H1 (cell line): ENCODE measurements around the gene GLIPR2. TPM values are rescaled to one million over a fixed set of nuclear protein-coding genes. Genes with fewer than 3 reads are reported as not detected.

ENCODE experiments used
- CBX8 ChIP-seq: fragments of 300-800, 300-1000 bp; sonication (generic); IDR thresholded peaks from 2 replicates; pipeline ENCODE4 v1.7.1; 2016; ENCODE audit warnings: low read depth, low read length, borderline replicate concordance
- CEBPB ChIP-seq: IDR thresholded peaks from 2 replicates; pipeline ENCODE4 v1.6.1; 2012; ENCODE audit warnings: low read depth, low read length
- EZH2 ChIP-seq: fragments of 200-600 bp; sonication (generic); IDR thresholded peaks from 2 replicates; pipeline ENCODE4 v1.7.1; 2012; ENCODE audit warnings: low read depth, mild to moderate bottlenecking, moderate library complexity, low read length, inconsistent platforms; ENCODE audit not compliant: severe bottlenecking
- PHF8 ChIP-seq: fragments of 200-600 bp; sonication (generic); conservative IDR thresholded peaks from 2 replicates; pipeline ENCODE4 v1.7.1; 2012; ENCODE audit warnings: low read depth, mild to moderate bottlenecking, inconsistent platforms, low read length, moderate library complexity
- SAP30 ChIP-seq: fragments of 300-600 bp; sonication (generic); IDR thresholded peaks from 2 replicates; pipeline ENCODE4 v1.7.1; 2012; ENCODE audit warnings: low read length, moderate library complexity, mild to moderate bottlenecking, inconsistent platforms; ENCODE audit not compliant: insufficient read depth, insufficient replicate concordance
- SIN3A ChIP-seq, 2 experiments: IDR thresholded peaks in 1 of 2; conservative IDR thresholded peaks in 1 of 2; 2 replicates each; pipeline ENCODE4 v1.6.1; 2011 to 2012; ENCODE audit warnings: low read length in 2 of 2, improper control_type of control experiment in 1 of 2, low read depth in 1 of 2, mild to moderate bottlenecking in 1 of 2
- TEAD4 ChIP-seq: IDR thresholded peaks from 2 replicates; pipeline ENCODE4 v1.6.1; 2012; ENCODE audit warnings: low read depth, low read length, inconsistent platforms, mixed read lengths
- polyA plus RNA-seq, 7 experiments: library from polyadenylated mRNA; depleted of rRNA in 3 of 7; stranded (reverse) in 5 of 7; unstranded in 2 of 7; fragments of >200 nt in 5 of 7; fragments of 200-250 nt in 2 of 7; gene quantifications; 1 replicate in 5 of 7; 2 replicates in 1 of 7; 4 replicates in 1 of 7; pipeline versions ENCODE4 v1.2.1 to v1.2.3, GENCODE V29; 2011 to 2013; ENCODE audit warnings: missing spikeins in 2 of 7, mixed read lengths in 2 of 7
- total RNA-seq: library from RNA; stranded (reverse); fragmentation: NEBNext Ultra II Directional; extraction: Animal tissue kit (Norgen Biotek cat#: 25700); gene quantifications from 2 replicates; pipeline ENCODE4 v1.2.1, GENCODE V29; 2021

The GLIPR2 gene
- total and polyA plus RNA-seq, 2 of the 8 experiments (the other 6 are each of a cell fraction or from before 2014, with no cell fraction given) = 7.9 to 12.0 TPM

GRCh38 chr9:36207546-36208012, 71.0 kb downstream of the GLIPR2 start (continued):
- TF ChIP-seq EZH2 (no peak), PHF8 (no peak), SIN3A (conservative IDR thresholded peaks at IDR 0.05 in 1 of 2, IDR thresholded peaks at IDR 0.05 in 1 of 2; ENCODE audit: low read depth in 1 of 2, low read length in 2 of 2) (no peak), TEAD4 (no peak), CBX8 (no peak), SAP30 (no peak), CEBPB (no peak)
